GM23338 (cell line): ENCODE results near the gene TAS2R30.

Source experiments
- CREB1 ChIP-seq: fragments of 250-450 bp; sonication (Bioruptor Pico); IDR thresholded peaks from 2 replicates; pipeline ENCODE4 v1.5.0; 2020; ENCODE audit warnings: low read depth, mild to moderate bottlenecking, moderate library complexity
- EZH2 ChIP-seq: fragments of 200-600 bp; sonication (generic); IDR thresholded peaks from one replicate; pipeline ENCODE4 v1.8.0; 2017; ENCODE audit warnings: antibody characterized with exemption, mild to moderate bottlenecking, low read depth; ENCODE audit not compliant: unreplicated experiment
- EZH2phosphoT487 ChIP-seq: fragments of 200-600 bp; sonication (generic); IDR thresholded peaks from one replicate; pipeline ENCODE4 v1.8.1; 2018; ENCODE audit warnings: antibody characterized with exemption; ENCODE audit not compliant: unreplicated experiment
- JUNB ChIP-seq: IDR thresholded peaks from one replicate; pipeline ENCODE4 v1.6.1; 2016; ENCODE audit warnings: antibody characterized with exemption; ENCODE audit not compliant: unreplicated experiment
- NANOG ChIP-seq: IDR thresholded peaks from 2 replicates; pipeline ENCODE4 v1.6.1; 2016; ENCODE audit warnings: antibody characterized with exemption, borderline replicate concordance
- POLR2AphosphoS5 ChIP-seq: IDR thresholded peaks from 2 replicates; pipeline ENCODE4 v1.6.1; 2016; ENCODE audit warnings: antibody characterized with exemption, low read depth
- STAT1 ChIP-seq: IDR thresholded peaks from one replicate; pipeline ENCODE4 v1.6.1; 2016; ENCODE audit warnings: antibody characterized with exemption; ENCODE audit not compliant: unreplicated experiment
- ZNF114 ChIP-seq: fragments of 250-450 bp; sonication (Bioruptor Pico); IDR thresholded peaks from 2 replicates; pipeline ENCODE4 v1.5.0; 2020; ENCODE audit warnings: mild to moderate bottlenecking, moderate library complexity
- TF ChIP-seq, protein P1 (sequence below), 2 experiments: fragments of 200-600 bp in 1 of 2; sonication (generic) in 1 of 2; conservative IDR thresholded peaks; 2 replicates each; pipeline versions ENCODE4 v1.5.1 to v1.6.1; 2016 to 2017; ENCODE audit warnings: antibody characterized with exemption in 2 of 2, low read depth in 2 of 2, mild to moderate bottlenecking in 2 of 2, moderate library complexity in 1 of 2
- TF ChIP-seq, protein P2 (sequence below): IDR thresholded peaks from one replicate; pipeline ENCODE4 v1.6.1; 2018; ENCODE audit warnings: antibody characterized with exemption; ENCODE audit not compliant: unreplicated experiment
- TF ChIP-seq, protein P3 (sequence below): fragments of 250-450 bp; sonication (Bioruptor Pico); IDR thresholded peaks from 2 replicates; pipeline ENCODE4 v1.5.0; 2020; ENCODE audit warnings: mild to moderate bottlenecking, moderate library complexity
- TF ChIP-seq, protein P4 (sequence below): IDR thresholded peaks from 2 replicates; pipeline ENCODE4 v1.6.1; 2016; ENCODE audit warnings: antibody characterized with exemption

DNA sequence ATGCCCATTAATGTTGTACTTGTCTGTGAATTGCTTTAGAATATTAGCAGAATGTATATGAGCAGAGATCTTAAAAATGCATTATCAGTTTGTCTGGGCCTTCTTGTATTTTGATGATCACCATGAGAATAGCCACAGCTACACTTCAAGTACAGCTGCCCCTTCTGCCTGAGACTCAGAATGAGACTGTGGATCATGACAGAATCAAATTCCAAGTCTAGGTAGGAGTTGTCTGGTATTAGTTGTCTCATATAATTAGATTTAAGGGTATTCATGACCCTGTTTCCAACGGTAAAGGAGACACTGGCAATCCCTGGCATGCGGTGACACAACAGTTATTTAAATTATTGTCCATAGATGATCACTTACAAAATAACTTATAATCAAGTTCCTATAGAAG is 18.3 kb upstream of the TAS2R30 start:
- TF ChIP-seq, protein P1, sequence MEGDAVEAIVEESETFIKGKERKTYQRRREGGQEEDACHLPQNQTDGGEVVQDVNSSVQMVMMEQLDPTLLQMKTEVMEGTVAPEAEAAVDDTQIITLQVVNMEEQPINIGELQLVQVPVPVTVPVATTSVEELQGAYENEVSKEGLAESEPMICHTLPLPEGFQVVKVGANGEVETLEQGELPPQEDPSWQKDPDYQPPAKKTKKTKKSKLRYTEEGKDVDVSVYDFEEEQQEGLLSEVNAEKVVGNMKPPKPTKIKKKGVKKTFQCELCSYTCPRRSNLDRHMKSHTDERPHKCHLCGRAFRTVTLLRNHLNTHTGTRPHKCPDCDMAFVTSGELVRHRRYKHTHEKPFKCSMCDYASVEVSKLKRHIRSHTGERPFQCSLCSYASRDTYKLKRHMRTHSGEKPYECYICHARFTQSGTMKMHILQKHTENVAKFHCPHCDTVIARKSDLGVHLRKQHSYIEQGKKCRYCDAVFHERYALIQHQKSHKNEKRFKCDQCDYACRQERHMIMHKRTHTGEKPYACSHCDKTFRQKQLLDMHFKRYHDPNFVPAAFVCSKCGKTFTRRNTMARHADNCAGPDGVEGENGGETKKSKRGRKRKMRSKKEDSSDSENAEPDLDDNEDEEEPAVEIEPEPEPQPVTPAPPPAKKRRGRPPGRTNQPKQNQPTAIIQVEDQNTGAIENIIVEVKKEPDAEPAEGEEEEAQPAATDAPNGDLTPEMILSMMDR (conservative IDR thresholded peaks at IDR 0.05; ENCODE audit: low read depth in 2 of 2), result no peak
- no peak for TF ChIP-seq JUNB
- TF ChIP-seq EZH2phosphoT487, result no peak
- TF ChIP-seq, protein P2, sequence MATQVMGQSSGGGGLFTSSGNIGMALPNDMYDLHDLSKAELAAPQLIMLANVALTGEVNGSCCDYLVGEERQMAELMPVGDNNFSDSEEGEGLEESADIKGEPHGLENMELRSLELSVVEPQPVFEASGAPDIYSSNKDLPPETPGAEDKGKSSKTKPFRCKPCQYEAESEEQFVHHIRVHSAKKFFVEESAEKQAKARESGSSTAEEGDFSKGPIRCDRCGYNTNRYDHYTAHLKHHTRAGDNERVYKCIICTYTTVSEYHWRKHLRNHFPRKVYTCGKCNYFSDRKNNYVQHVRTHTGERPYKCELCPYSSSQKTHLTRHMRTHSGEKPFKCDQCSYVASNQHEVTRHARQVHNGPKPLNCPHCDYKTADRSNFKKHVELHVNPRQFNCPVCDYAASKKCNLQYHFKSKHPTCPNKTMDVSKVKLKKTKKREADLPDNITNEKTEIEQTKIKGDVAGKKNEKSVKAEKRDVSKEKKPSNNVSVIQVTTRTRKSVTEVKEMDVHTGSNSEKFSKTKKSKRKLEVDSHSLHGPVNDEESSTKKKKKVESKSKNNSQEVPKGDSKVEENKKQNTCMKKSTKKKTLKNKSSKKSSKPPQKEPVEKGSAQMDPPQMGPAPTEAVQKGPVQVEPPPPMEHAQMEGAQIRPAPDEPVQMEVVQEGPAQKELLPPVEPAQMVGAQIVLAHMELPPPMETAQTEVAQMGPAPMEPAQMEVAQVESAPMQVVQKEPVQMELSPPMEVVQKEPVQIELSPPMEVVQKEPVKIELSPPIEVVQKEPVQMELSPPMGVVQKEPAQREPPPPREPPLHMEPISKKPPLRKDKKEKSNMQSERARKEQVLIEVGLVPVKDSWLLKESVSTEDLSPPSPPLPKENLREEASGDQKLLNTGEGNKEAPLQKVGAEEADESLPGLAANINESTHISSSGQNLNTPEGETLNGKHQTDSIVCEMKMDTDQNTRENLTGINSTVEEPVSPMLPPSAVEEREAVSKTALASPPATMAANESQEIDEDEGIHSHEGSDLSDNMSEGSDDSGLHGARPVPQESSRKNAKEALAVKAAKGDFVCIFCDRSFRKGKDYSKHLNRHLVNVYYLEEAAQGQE, result no peak
- no peak for TF ChIP-seq CREB1 (CRISPR knock-in tag)
- no peak for TF ChIP-seq STAT1
- no peak for TF ChIP-seq EZH2
- TF ChIP-seq ZNF114 (CRISPR knock-in tag), result no peak
- no peak for TF ChIP-seq POLR2AphosphoS5
- TF ChIP-seq, protein P3, sequence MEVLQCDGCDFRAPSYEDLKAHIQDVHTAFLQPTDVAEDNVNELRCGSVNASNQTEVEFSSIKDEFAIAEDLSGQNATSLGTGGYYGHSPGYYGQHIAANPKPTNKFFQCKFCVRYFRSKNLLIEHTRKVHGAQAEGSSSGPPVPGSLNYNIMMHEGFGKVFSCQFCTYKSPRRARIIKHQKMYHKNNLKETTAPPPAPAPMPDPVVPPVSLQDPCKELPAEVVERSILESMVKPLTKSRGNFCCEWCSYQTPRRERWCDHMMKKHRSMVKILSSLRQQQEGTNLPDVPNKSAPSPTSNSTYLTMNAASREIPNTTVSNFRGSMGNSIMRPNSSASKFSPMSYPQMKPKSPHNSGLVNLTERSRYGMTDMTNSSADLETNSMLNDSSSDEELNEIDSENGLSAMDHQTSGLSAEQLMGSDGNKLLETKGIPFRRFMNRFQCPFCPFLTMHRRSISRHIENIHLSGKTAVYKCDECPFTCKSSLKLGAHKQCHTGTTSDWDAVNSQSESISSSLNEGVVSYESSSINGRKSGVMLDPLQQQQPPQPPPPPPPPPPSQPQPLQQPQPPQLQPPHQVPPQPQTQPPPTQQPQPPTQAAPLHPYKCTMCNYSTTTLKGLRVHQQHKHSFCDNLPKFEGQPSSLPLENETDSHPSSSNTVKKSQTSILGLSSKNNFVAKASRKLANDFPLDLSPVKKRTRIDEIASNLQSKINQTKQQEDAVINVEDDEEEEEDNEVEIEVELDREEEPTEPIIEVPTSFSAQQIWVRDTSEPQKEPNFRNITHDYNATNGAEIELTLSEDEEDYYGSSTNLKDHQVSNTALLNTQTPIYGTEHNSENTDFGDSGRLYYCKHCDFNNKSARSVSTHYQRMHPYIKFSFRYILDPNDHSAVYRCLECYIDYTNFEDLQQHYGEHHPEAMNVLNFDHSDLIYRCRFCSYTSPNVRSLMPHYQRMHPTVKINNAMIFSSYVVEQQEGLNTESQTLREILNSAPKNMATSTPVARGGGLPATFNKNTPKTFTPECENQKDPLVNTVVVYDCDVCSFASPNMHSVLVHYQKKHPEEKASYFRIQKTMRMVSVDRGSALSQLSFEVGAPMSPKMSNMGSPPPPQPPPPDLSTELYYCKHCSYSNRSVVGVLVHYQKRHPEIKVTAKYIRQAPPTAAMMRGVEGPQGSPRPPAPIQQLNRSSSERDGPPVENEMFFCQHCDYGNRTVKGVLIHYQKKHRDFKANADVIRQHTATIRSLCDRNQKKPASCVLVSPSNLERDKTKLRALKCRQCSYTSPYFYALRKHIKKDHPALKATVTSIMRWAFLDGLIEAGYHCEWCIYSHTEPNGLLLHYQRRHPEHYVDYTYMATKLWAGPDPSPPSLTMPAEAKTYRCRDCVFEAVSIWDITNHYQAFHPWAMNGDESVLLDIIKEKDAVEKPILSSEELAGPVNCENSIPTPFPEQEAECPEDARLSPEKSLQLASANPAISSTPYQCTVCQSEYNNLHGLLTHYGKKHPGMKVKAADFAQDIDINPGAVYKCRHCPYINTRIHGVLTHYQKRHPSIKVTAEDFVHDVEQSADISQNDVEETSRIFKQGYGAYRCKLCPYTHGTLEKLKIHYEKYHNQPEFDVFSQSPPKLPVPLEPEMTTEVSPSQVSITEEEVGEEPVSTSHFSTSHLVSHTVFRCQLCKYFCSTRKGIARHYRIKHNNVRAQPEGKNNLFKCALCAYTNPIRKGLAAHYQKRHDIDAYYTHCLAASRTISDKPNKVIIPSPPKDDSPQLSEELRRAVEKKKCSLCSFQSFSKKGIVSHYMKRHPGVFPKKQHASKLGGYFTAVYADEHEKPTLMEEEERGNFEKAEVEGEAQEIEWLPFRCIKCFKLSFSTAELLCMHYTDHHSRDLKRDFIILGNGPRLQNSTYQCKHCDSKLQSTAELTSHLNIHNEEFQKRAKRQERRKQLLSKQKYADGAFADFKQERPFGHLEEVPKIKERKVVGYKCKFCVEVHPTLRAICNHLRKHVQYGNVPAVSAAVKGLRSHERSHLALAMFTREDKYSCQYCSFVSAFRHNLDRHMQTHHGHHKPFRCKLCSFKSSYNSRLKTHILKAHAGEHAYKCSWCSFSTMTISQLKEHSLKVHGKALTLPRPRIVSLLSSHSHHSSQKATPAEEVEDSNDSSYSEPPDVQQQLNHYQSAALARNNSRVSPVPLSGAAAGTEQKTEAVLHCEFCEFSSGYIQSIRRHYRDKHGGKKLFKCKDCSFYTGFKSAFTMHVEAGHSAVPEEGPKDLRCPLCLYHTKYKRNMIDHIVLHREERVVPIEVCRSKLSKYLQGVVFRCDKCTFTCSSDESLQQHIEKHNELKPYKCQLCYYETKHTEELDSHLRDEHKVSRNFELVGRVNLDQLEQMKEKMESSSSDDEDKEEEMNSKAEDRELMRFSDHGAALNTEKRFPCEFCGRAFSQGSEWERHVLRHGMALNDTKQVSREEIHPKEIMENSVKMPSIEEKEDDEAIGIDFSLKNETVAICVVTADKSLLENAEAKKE (CRISPR knock-in tag), result no peak
- TF ChIP-seq, protein P4, sequence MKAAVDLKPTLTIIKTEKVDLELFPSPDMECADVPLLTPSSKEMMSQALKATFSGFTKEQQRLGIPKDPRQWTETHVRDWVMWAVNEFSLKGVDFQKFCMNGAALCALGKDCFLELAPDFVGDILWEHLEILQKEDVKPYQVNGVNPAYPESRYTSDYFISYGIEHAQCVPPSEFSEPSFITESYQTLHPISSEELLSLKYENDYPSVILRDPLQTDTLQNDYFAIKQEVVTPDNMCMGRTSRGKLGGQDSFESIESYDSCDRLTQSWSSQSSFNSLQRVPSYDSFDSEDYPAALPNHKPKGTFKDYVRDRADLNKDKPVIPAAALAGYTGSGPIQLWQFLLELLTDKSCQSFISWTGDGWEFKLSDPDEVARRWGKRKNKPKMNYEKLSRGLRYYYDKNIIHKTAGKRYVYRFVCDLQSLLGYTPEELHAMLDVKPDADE, result no peak
- no peak for TF ChIP-seq NANOG
